HG02840 (cell line): Measurements from ENCODE around the gene TRNAU1AP.

Experiments used
- ATAC-seq: cut with Tn5 transposase; IDR thresholded peaks from one replicate; pipeline ENCODE4 v1.9.1; 2021; ENCODE audit warnings: mild to moderate bottlenecking, moderate library complexity, moderate number of reproducible peaks; ENCODE audit not compliant: unreplicated experiment, low FRiP score

TRNAU1AP gene

GRCh38 chr1:28602536-28603439, 49.9 kb downstream of the TRNAU1AP start:
- no peak for ATAC-seq

GRCh38 chr1:28604411-28604810, 51.5 kb downstream of the TRNAU1AP start:
- ATAC-seq = no peak

- ATAC-seq = no peak
Measured at GRCh38 chr1:28604962-28605361, 52.1 kb downstream of the TRNAU1AP start.

GRCh38 chr1:28606771-28607170, 53.9 kb downstream of the TRNAU1AP start:
- no peak for ATAC-seq

- no peak for ATAC-seq
Measured at GRCh38 chr1:28613175-28613574, 60.3 kb downstream of the TRNAU1AP start.
